Right lobe of liver (tissue), 4 donors: ENCODE results near the gene MRPL18.

Experiments used
- POLR2A ChIP-seq: fragments of 450-650 bp; IDR thresholded peaks from one replicate; pipeline ENCODE4 v1.6.1; 2017; ENCODE audit warnings: antibody characterized with exemption, mild to moderate bottlenecking
- TF ChIP-seq, protein P1 (sequence below), 4 donors: fragments of 200-600 bp in 3 of 4; fragments of 450-650 bp in 1 of 4; IDR thresholded peaks; one replicate each; pipeline versions ENCODE4 v1.5.1 to v1.8.0; 2016 to 2022; ENCODE audit warnings: antibody characterized with exemption in 4 of 4, mild to moderate bottlenecking in 2 of 4
- donor health status: DM: no; HTN: no; CAD: no.
- donor health status: DM: no; HTN: no; CAD: no.
- donor health status: DM: no; HTN: yes; CAD: no.

DNA sequence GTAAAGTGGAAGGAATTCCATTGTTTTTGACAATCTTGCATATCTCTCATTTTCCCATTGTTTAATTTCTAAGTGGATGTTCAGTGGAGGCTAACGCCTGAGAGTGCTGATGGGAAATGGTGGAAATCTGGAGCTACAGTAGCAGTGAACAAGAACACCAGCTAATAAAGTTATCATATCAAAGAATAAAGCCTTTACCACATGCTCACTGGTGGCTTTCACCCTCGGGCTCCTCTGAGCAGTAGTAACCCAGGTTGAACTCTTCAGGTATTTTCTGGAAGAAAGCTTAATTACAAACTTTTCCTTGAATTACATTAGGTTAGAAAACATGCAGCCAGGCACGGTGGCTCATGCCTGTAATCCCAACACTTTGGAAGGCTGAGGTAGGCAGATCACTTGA is 38.8 kb upstream of the MRPL18 start:
- TF ChIP-seq, protein P1, sequence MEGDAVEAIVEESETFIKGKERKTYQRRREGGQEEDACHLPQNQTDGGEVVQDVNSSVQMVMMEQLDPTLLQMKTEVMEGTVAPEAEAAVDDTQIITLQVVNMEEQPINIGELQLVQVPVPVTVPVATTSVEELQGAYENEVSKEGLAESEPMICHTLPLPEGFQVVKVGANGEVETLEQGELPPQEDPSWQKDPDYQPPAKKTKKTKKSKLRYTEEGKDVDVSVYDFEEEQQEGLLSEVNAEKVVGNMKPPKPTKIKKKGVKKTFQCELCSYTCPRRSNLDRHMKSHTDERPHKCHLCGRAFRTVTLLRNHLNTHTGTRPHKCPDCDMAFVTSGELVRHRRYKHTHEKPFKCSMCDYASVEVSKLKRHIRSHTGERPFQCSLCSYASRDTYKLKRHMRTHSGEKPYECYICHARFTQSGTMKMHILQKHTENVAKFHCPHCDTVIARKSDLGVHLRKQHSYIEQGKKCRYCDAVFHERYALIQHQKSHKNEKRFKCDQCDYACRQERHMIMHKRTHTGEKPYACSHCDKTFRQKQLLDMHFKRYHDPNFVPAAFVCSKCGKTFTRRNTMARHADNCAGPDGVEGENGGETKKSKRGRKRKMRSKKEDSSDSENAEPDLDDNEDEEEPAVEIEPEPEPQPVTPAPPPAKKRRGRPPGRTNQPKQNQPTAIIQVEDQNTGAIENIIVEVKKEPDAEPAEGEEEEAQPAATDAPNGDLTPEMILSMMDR (IDR thresholded peaks at IDR 0.05), result no peak
- TF ChIP-seq POLR2A, result no peak
